K562 (cell line): ENCODE results near the gene KIF9. TPM values are rescaled to one million over a fixed set of nuclear protein-coding genes. Genes with fewer than 3 reads are reported as not detected.

ENCODE experiments used
- ATF1 ChIP-seq, 2 experiments: fragments of 450-650 bp in 1 of 2; IDR thresholded peaks; 2 replicates each; pipeline ENCODE4 v1.6.1; 2016; ENCODE audit warnings: missing compliant biosample characterization in 1 of 2, missing genetic modification characterization in 1 of 2
- CBX8 ChIP-seq: fragments of 200-600 bp; sonication (generic); IDR thresholded peaks from 2 replicates; pipeline ENCODE4 v1.6.1; 2012; ENCODE audit warnings: borderline replicate concordance, mixed run types, low read depth, mild to moderate bottlenecking, moderate library complexity, mixed read lengths, low read length, control low read depth, inconsistent platforms; ENCODE audit not compliant: poor library complexity, severe bottlenecking; ENCODE audit errors: extremely low read depth
- CCAR2 ChIP-seq: fragments of 200-400 bp; formaldehyde crosslinking; IDR thresholded peaks from 2 replicates; pipeline ENCODE4 v1.6.1; 2017; ENCODE audit warnings: mild to moderate bottlenecking, low read depth, low read length
- DDX20 ChIP-seq: fragments of 450-650 bp; IDR thresholded peaks from 2 replicates; pipeline ENCODE4 v1.6.1; 2016; ENCODE audit warnings: missing genetic modification characterization, low read depth, mild to moderate bottlenecking, missing compliant biosample characterization, moderate library complexity
- MCM2 ChIP-seq: fragments of 450-650 bp; IDR thresholded peaks from 2 replicates; pipeline ENCODE4 v1.6.1; 2017; ENCODE audit warnings: low read depth, mild to moderate bottlenecking
- MCM7 ChIP-seq, 2 experiments: fragments of 450-650 bp; IDR thresholded peaks; 2 replicates each; pipeline ENCODE4 v1.6.1; 2016 to 2018
- NFIC ChIP-seq: fragments of 450-650 bp; IDR thresholded peaks from 2 replicates; pipeline ENCODE4 v1.6.1; 2017; ENCODE audit warnings: mild to moderate bottlenecking, inconsistent platforms
- PHB ChIP-seq: fragments of 250-450 bp; sonication (Bioruptor Pico); IDR thresholded peaks from 2 replicates; pipeline ENCODE4 v1.5.0; 2021
- TRIM28 ChIP-seq: fragments of 450-650 bp; IDR thresholded peaks from 2 replicates; pipeline ENCODE4 v1.6.1; 2017
- ZNF140 ChIP-seq: fragments of 250-450 bp; sonication (Bioruptor Pico); IDR thresholded peaks from 2 replicates; pipeline ENCODE4 v1.8.0; 2021; ENCODE audit warnings: moderate library complexity, mild to moderate bottlenecking, inconsistent platforms
- ZNF143 ChIP-seq: sonication (generic); formaldehyde crosslinking; IDR thresholded peaks from 2 replicates; pipeline ENCODE4 v1.9.0; 2022; ENCODE audit warnings: mild to moderate bottlenecking, missing genetic modification reagents
- ZNF23 ChIP-seq: fragments of 250-450 bp; sonication (Bioruptor Pico); IDR thresholded peaks from 2 replicates; pipeline ENCODE4 v1.4.0; 2020; ENCODE audit warnings: mild to moderate bottlenecking
- ZNF445 ChIP-seq: fragments of 250-450 bp; sonication (Bioruptor Pico); IDR thresholded peaks from 2 replicates; pipeline ENCODE4 v1.4.0; 2020; ENCODE audit warnings: low read depth, mild to moderate bottlenecking, moderate library complexity
- polyA plus RNA-seq, 8 experiments: library from polyadenylated mRNA; depleted of rRNA in 4 of 8; stranded (reverse) in 5 of 8; unstranded in 3 of 8; fragments of >200 nt; fragmentation: Nextera tagmentation in 2 of 8; fragmentation: Illumina TruSeq in 1 of 8; extraction: Ambion mirVana in 2 of 8; extraction: Trizol in 1 of 8; gene quantifications; 2 replicates each; pipeline versions ENCODE4 v1.2.1 to v1.2.3, GENCODE V29; 2011 to 2014; ENCODE audit warnings: inconsistent platforms in 1 of 8, missing spikeins in 1 of 8
- total RNA-seq, 7 experiments: library from RNA; depleted of rRNA in 6 of 7; stranded (reverse); fragments of >200 nt in 6 of 7; fragmentation: Illumina TruSeq in 2 of 7; extraction: Trizol in 2 of 7; gene quantifications; 2 replicates each; pipeline versions ENCODE4 v1.2.1 to v1.2.3, GENCODE V29; 2011 to 2021; ENCODE audit warnings: low replicate concordance in 1 of 7
- TF ChIP-seq, protein P1 (sequence below): sonication (generic); formaldehyde crosslinking; IDR thresholded peaks from 2 replicates; pipeline ENCODE4 v1.8.0; 2023; ENCODE audit warnings: missing genetic modification reagents, mild to moderate bottlenecking, borderline replicate concordance
- TF ChIP-seq, protein P2 (sequence below): fragments of 250-450 bp; sonication (Bioruptor Pico); IDR thresholded peaks from 2 replicates; pipeline ENCODE4 v1.8.0; 2022; ENCODE audit warnings: inconsistent platforms
- TF ChIP-seq, protein P3 (sequence below): fragments of 250-450 bp; sonication (Bioruptor Pico); IDR thresholded peaks from 2 replicates; pipeline ENCODE4 v1.4.0; 2020; ENCODE audit warnings: mild to moderate bottlenecking, moderate library complexity, borderline replicate concordance
- TF ChIP-seq, protein P4 (sequence below): fragments of 450-650 bp; IDR thresholded peaks from 2 replicates; pipeline ENCODE4 v1.6.1; 2016

Gene KIF9
- total and polyA plus RNA-seq, 9 of the 15 experiments (the other 6 are each of a cell fraction or from before 2014, with no cell fraction given) = 16.9 to 56.9 (median 25.0) TPM

DNA sequence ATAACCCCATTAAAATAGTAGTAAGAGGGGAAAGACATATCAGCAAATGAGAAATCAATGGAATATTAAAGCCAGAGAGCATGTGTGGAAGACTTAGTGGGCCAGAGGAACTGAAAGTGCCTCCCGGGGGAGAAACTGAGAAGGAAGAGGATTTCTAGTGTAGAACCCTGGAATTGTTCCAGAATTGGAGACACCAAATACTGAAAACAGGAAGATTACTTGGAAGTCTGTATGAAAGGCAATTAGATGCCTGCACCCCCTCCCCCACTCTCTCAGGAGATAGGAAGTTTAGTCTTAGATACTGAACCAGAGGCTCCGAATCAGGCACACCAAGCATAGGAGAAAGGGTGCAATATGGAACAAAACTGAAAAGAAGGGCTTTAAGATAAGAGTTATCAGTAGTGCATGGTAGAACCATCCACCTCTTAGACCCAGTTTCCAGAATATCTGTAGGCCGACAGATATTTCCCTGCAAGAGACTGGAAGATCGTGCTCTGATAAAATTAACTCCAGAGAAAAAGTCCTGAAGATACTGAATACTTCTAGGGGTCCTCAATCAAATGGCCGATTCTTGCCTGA, 32.6 kb upstream of the KIF9 start (continued):
- TF ChIP-seq, protein P1, sequence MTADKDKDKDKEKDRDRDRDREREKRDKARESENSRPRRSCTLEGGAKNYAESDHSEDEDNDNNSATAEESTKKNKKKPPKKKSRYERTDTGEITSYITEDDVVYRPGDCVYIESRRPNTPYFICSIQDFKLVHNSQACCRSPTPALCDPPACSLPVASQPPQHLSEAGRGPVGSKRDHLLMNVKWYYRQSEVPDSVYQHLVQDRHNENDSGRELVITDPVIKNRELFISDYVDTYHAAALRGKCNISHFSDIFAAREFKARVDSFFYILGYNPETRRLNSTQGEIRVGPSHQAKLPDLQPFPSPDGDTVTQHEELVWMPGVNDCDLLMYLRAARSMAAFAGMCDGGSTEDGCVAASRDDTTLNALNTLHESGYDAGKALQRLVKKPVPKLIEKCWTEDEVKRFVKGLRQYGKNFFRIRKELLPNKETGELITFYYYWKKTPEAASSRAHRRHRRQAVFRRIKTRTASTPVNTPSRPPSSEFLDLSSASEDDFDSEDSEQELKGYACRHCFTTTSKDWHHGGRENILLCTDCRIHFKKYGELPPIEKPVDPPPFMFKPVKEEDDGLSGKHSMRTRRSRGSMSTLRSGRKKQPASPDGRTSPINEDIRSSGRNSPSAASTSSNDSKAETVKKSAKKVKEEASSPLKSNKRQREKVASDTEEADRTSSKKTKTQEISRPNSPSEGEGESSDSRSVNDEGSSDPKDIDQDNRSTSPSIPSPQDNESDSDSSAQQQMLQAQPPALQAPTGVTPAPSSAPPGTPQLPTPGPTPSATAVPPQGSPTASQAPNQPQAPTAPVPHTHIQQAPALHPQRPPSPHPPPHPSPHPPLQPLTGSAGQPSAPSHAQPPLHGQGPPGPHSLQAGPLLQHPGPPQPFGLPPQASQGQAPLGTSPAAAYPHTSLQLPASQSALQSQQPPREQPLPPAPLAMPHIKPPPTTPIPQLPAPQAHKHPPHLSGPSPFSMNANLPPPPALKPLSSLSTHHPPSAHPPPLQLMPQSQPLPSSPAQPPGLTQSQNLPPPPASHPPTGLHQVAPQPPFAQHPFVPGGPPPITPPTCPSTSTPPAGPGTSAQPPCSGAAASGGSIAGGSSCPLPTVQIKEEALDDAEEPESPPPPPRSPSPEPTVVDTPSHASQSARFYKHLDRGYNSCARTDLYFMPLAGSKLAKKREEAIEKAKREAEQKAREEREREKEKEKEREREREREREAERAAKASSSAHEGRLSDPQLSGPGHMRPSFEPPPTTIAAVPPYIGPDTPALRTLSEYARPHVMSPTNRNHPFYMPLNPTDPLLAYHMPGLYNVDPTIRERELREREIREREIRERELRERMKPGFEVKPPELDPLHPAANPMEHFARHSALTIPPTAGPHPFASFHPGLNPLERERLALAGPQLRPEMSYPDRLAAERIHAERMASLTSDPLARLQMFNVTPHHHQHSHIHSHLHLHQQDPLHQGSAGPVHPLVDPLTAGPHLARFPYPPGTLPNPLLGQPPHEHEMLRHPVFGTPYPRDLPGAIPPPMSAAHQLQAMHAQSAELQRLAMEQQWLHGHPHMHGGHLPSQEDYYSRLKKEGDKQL = no peak
- TF ChIP-seq, protein P2, sequence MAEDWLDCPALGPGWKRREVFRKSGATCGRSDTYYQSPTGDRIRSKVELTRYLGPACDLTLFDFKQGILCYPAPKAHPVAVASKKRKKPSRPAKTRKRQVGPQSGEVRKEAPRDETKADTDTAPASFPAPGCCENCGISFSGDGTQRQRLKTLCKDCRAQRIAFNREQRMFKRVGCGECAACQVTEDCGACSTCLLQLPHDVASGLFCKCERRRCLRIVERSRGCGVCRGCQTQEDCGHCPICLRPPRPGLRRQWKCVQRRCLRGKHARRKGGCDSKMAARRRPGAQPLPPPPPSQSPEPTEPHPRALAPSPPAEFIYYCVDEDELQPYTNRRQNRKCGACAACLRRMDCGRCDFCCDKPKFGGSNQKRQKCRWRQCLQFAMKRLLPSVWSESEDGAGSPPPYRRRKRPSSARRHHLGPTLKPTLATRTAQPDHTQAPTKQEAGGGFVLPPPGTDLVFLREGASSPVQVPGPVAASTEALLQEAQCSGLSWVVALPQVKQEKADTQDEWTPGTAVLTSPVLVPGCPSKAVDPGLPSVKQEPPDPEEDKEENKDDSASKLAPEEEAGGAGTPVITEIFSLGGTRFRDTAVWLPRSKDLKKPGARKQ (CRISPR knock-in tag) = no peak
- TF ChIP-seq TRIM28 (peak; percentile 60; the same call in 1 of the 2 replicates), ZNF143 (CRISPR knock-in tag) (no peak), ZNF445 (CRISPR knock-in tag) (no peak), PHB (CRISPR knock-in tag) (no peak), MCM2 (no peak), NFIC (peak; percentile 93), ZNF23 (CRISPR knock-in tag) (no peak), MCM7 (IDR thresholded peaks at IDR 0.05) (no peak), CCAR2 (no peak), DDX20 (tag) (no peak), ATF1 (CRISPR knock-in tag; IDR thresholded peaks at IDR 0.05) (no peak), ATF1 (tag; IDR thresholded peaks at IDR 0.05) (peak; percentile 22; the same call in 1 of the 2 replicates), ZNF140 (no peak), CBX8 (no peak)
- TF ChIP-seq, protein P3, sequence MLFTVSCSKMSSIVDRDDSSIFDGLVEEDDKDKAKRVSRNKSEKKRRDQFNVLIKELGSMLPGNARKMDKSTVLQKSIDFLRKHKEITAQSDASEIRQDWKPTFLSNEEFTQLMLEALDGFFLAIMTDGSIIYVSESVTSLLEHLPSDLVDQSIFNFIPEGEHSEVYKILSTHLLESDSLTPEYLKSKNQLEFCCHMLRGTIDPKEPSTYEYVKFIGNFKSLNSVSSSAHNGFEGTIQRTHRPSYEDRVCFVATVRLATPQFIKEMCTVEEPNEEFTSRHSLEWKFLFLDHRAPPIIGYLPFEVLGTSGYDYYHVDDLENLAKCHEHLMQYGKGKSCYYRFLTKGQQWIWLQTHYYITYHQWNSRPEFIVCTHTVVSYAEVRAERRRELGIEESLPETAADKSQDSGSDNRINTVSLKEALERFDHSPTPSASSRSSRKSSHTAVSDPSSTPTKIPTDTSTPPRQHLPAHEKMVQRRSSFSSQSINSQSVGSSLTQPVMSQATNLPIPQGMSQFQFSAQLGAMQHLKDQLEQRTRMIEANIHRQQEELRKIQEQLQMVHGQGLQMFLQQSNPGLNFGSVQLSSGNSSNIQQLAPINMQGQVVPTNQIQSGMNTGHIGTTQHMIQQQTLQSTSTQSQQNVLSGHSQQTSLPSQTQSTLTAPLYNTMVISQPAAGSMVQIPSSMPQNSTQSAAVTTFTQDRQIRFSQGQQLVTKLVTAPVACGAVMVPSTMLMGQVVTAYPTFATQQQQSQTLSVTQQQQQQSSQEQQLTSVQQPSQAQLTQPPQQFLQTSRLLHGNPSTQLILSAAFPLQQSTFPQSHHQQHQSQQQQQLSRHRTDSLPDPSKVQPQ (CRISPR knock-in tag) = no peak
- TF ChIP-seq, protein P4, sequence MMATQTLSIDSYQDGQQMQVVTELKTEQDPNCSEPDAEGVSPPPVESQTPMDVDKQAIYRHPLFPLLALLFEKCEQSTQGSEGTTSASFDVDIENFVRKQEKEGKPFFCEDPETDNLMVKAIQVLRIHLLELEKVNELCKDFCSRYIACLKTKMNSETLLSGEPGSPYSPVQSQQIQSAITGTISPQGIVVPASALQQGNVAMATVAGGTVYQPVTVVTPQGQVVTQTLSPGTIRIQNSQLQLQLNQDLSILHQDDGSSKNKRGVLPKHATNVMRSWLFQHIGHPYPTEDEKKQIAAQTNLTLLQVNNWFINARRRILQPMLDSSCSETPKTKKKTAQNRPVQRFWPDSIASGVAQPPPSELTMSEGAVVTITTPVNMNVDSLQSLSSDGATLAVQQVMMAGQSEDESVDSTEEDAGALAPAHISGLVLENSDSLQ = no peak
